CD4-positive, alpha-beta T cell treated with Interleukin-12 subunit alpha and Interleukin-12 subunit beta, for 1 hour (primary cell): ENCODE measurements around the gene TBC1D5.
"Not testable (repeated sequence)": the region's sequence is repeated elsewhere in the genome, so short reads cannot be mapped to it uniquely, and the experiment has no call there.

ENCODE experiments used
- DNase-seq: peaks from one replicate; pipeline ENCODE4 v3.0.0-alpha.2; 2020

TBC1D5 gene

GRCh38 chr3:17705991-17706390 is 36.4 kb downstream of the TBC1D5 start:
- DNase-seq: not testable (repeated sequence)

- DNase-seq: not testable (repeated sequence)
Measured at GRCh38 chr3:17699815-17700214, 42.6 kb downstream of the TBC1D5 start.

- not testable (repeated sequence) for DNase-seq
Measured at GRCh38 chr3:17695665-17696064, 46.8 kb downstream of the TBC1D5 start.

- not testable (repeated sequence) for DNase-seq
Measured at GRCh38 chr3:17693670-17693999, 48.8 kb downstream of the TBC1D5 start.

GRCh38 chr3:17692846-17693669 is 49.4 kb downstream of the TBC1D5 start:
- DNase-seq: peak; percentile 58

- DNase-seq: no peak
Measured at GRCh38 chr3:17687566-17687965, 54.9 kb downstream of the TBC1D5 start.

GRCh38 chr3:17686613-17687012 is 55.8 kb downstream of the TBC1D5 start:
- no peak for DNase-seq

- no peak for DNase-seq
Measured at GRCh38 chr3:17683542-17684207, 58.8 kb downstream of the TBC1D5 start.

- DNase-seq: no peak
Measured at GRCh38 chr3:17680530-17680929, 61.9 kb downstream of the TBC1D5 start.

GRCh38 chr3:17678116-17678741 is 64.2 kb downstream of the TBC1D5 start:
- DNase-seq: no peak

GRCh38 chr3:17674082-17674686 is 68.2 kb downstream of the TBC1D5 start:
- no peak for DNase-seq

- DNase-seq: no peak
Measured at GRCh38 chr3:17672506-17672905, 69.9 kb downstream of the TBC1D5 start.

- DNase-seq: no peak
Measured at GRCh38 chr3:17670749-17671148, 71.7 kb downstream of the TBC1D5 start.

- no peak for DNase-seq
Measured at GRCh38 chr3:17664923-17665322, 77.5 kb downstream of the TBC1D5 start.

- DNase-seq: no peak
Measured at GRCh38 chr3:17656264-17656663, 86.2 kb downstream of the TBC1D5 start.

- no peak for DNase-seq
Measured at GRCh38 chr3:17655743-17656142, 86.7 kb downstream of the TBC1D5 start.

- not testable (repeated sequence) for DNase-seq
Measured at GRCh38 chr3:17649748-17650147, 92.7 kb downstream of the TBC1D5 start.

- DNase-seq: not testable (repeated sequence)
Measured at GRCh38 chr3:17648630-17649355, 93.6 kb downstream of the TBC1D5 start.

GRCh38 chr3:17645074-17645698 is 97.2 kb downstream of the TBC1D5 start:
- DNase-seq: peak; percentile 30

GRCh38 chr3:17643691-17644090 is 98.7 kb downstream of the TBC1D5 start:
- no peak for DNase-seq

GRCh38 chr3:17642474-17642873 is 100.0 kb downstream of the TBC1D5 start:
- DNase-seq: no peak

- no peak for DNase-seq
Measured at GRCh38 chr3:17640466-17640865, 102.0 kb downstream of the TBC1D5 start.
